CD14-positive monocyte (primary cell): ENCODE data around the gene PDZD7. TPM values are rescaled to one million over a fixed set of nuclear protein-coding genes. Genes with fewer than 3 reads are reported as not detected.
A peak's percentile ranks its signal among the peaks of the same experiment; 100 is the strongest.

ENCODE experiments used
- DNase-seq, 3 donors: peaks; one replicate each; pipeline ENCODE4 v3.0.0-alpha.2; 2011 to 2022
- H2AFZ ChIP-seq: 2 replicates; pipeline ENCODE4 v1.6.0; 2012; ENCODE audit warnings: mild to moderate bottlenecking, low read depth, low read length, inconsistent platforms; ENCODE audit not compliant: insufficient read depth, poor library complexity, severe bottlenecking
- H3K27ac ChIP-seq, 2 donors: 1 replicate in 1 of 2; 2 replicates in 1 of 2; pipeline ENCODE4 v1.5.1; 2012 to 2013; ENCODE audit warnings: low read length in 2 of 2, control low read depth in 1 of 2, inconsistent platforms in 1 of 2, low read depth in 1 of 2, mild to moderate bottlenecking in 1 of 2
- H3K27me3 ChIP-seq, 2 donors: one replicate each; pipeline versions ENCODE4 v1.6.0 to v1.6.1; 2011 to 2013; ENCODE audit warnings: low read length in 2 of 2; ENCODE audit not compliant: control insufficient read depth in 2 of 2, insufficient read depth in 2 of 2
- H3K36me3 ChIP-seq, 2 donors: replicated peaks in 1 of 2; 1 replicate in 1 of 2; 2 replicates in 1 of 2; pipeline versions ENCODE4 v1.5.1 to v1.6.1; 2012 to 2013; ENCODE audit warnings: low read length in 2 of 2, control low read depth in 1 of 2, inconsistent platforms in 1 of 2, mild to moderate bottlenecking in 1 of 2; ENCODE audit not compliant: insufficient read depth in 2 of 2, control insufficient read depth in 1 of 2
- H3K4me1 ChIP-seq, 2 donors: 1 replicate in 1 of 2; 2 replicates in 1 of 2; pipeline versions ENCODE4 v1.5.1 to v1.6.1; 2012 to 2013; ENCODE audit warnings: low read length in 2 of 2, control low read depth in 1 of 2, inconsistent platforms in 1 of 2, mild to moderate bottlenecking in 1 of 2, moderate library complexity in 1 of 2; ENCODE audit not compliant: insufficient read depth in 2 of 2, control insufficient read depth in 1 of 2
- H3K4me2 ChIP-seq: replicated peaks from 2 replicates; pipeline ENCODE3; 2012; ENCODE audit warnings: low read length, moderate library complexity, mild to moderate bottlenecking; ENCODE audit not compliant: poor library complexity, severe bottlenecking; ENCODE audit errors: extremely low read depth
- H3K4me3 ChIP-seq, 3 experiments: fragments of 200-600 bp in 1 of 3; sonication (generic) in 1 of 3; replicated peaks in 1 of 3; 1 replicate in 2 of 3; 2 replicates in 1 of 3; pipeline ENCODE4 v1.5.1; 2011 to 2013; ENCODE audit warnings: low read length in 3 of 3, mild to moderate bottlenecking in 3 of 3, control low read depth in 2 of 3, low read depth in 2 of 3, inconsistent platforms in 1 of 3, moderate library complexity in 1 of 3
- H3K79me2 ChIP-seq: 2 replicates; pipeline ENCODE4 v1.6.0; 2012; ENCODE audit warnings: mild to moderate bottlenecking, control low read depth, inconsistent platforms, low read length, moderate library complexity; ENCODE audit not compliant: insufficient read depth
- H3K9ac ChIP-seq: 2 replicates; pipeline ENCODE4 v1.6.0; 2017; ENCODE audit warnings: low read length, mild to moderate bottlenecking; ENCODE audit not compliant: insufficient read depth, poor library complexity, severe bottlenecking
- H3K9me3 ChIP-seq, 2 donors: replicated peaks in 1 of 2; 1 replicate in 1 of 2; 2 replicates in 1 of 2; pipeline versions ENCODE4 v1.5.1 to v1.6.1; 2012 to 2013; ENCODE audit warnings: low read length in 2 of 2, control low read depth in 1 of 2; ENCODE audit not compliant: control insufficient read depth in 1 of 2, insufficient read depth in 1 of 2
- H4K20me1 ChIP-seq: 2 replicates; pipeline ENCODE4 v1.6.0; 2012; ENCODE audit warnings: mild to moderate bottlenecking, low read length, control low read depth, moderate library complexity; ENCODE audit not compliant: insufficient read depth
- H3K27ac Mint-ChIP-seq, 7 donors: one replicate each; pipeline ENCODE4 v1.8.0; 2020; ENCODE audit warnings: mild to moderate bottlenecking in 7 of 7, mixed read lengths in 7 of 7, moderate library complexity in 6 of 7, inconsistent platforms in 2 of 7
- H3K27me3 Mint-ChIP-seq, 3 donors: one replicate each; pipeline ENCODE4 v1.8.0; 2021 to 2022; ENCODE audit warnings: low read depth in 3 of 3, mild to moderate bottlenecking in 3 of 3, mixed read lengths in 3 of 3, moderate library complexity in 3 of 3, inconsistent platforms in 1 of 3
- H3K36me3 Mint-ChIP-seq, 2 donors: one replicate each; pipeline ENCODE4 v1.8.0; 2020; ENCODE audit warnings: mixed read lengths in 2 of 2, inconsistent platforms in 1 of 2, mild to moderate bottlenecking in 1 of 2
- H3K4me1 Mint-ChIP-seq: one replicate; pipeline ENCODE4 v1.8.0; 2020; ENCODE audit warnings: mild to moderate bottlenecking, mixed read lengths
- H3K4me3 Mint-ChIP-seq, 2 donors: one replicate each; pipeline ENCODE4 v1.8.0; 2020; ENCODE audit warnings: mild to moderate bottlenecking in 2 of 2, mixed read lengths in 2 of 2, moderate library complexity in 1 of 2
- H3K9me3 Mint-ChIP-seq, 7 donors: one replicate each; pipeline ENCODE4 v1.8.0; 2020 to 2022; ENCODE audit warnings: mixed read lengths in 7 of 7, mild to moderate bottlenecking in 6 of 7, moderate library complexity in 6 of 7, inconsistent platforms in 2 of 7
- WGBS: methylation state at CpG from one replicate; pipeline ENCODE4 v1.1.5; 2013; ENCODE audit warnings: missing lambda C conversion rate; ENCODE audit not compliant: insufficient coverage; 5-methylcytosine and 5-hydroxymethylcytosine counted together
- intact Hi-C, 2 donors: fragments of 100-400 bp; cut with micrococcal nuclease; formaldehyde crosslinking; loops; one replicate each; pipeline versions ENCODE4 v1.15.0 to v1.15.1; 2023
- polyA plus RNA-seq, 3 donors: library from polyadenylated mRNA; depleted of rRNA in 1 of 3; unstranded in 2 of 3; stranded (reverse) in 1 of 3; fragments of 300-500 nt in 2 of 3; fragments of >200 nt in 1 of 3; fragmentation: Illumina TruSeq in 2 of 3; gene quantifications; 1 replicate in 2 of 3; 2 replicates in 1 of 3; pipeline ENCODE4 v1.2.3, GENCODE V29; 2012 to 2021
- TF ChIP-seq, protein P1 (sequence below): fragments of 200-600 bp; IDR thresholded peaks from one replicate; pipeline ENCODE4 v1.8.0; 2022; ENCODE audit warnings: antibody characterized with exemption, mild to moderate bottlenecking

PDZD7 gene
- polyA plus RNA-seq, 3 donors, result 0.73 TPM; not detected in 2

DNA sequence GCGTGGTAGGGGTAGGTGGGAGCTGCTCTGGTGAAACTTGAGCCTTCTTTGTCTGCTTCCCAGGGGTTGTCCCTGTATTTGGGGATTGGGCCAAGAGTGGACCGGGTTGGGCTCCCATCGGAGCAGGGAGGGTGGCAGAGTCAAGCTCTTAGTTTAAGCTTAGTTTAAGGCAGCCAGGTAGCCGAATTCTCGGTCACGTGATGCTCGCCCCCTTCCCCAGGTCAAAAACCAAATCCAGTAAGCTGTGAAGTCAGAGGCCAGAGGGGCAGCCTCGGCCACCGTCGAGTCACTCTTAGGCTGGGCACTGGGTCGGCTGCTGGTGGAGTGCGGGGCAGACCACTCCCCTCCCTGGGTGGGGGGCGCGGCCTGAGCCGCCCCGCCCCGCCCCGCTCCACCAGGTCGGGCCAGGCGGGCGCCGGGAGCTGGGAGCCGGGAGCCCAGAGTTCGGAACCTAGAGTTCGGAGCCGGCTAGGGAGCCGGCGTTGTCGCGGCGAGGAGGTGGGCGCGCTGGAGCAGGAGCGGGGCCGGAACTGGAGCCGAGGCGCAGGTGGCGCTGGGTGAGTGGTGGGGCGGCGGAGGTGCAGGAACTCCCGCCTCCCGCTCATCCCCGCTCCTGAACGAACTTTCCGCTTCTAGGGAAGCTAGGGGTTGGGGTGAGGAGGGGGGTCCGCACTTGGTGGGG lies 34.1 kb downstream of the PDZD7 start:
- Mint-ChIP-seq H3K27ac (peak overlapping the region; percentile 15 to 83 (median 64)), H3K4me1 (peaks cover 39% of the 10 kb centered on the region), H3K27me3 (peaks cover 0 to 5% (median 4%) of the 10 kb centered on the region in 3 donors), H3K9me3 (no peaks in the 10 kb centered on the region), H3K36me3 (peaks cover 14 to 17% of the 10 kb centered on the region in 2 donors), H3K4me3 (peak overlapping the region; percentile 95 to 98)
- H3K4me1 ChIP-seq, result peaks cover 35 to 52% of the 10 kb centered on the region in 2 donors
- DNase-seq, result no peak
- WGBS, result 3% methylated on average over 43 of the region's 46 CpGs
- peak overlapping the region; percentile 94 for H2AFZ ChIP-seq
- H3K27me3 ChIP-seq, result no peaks in the 10 kb centered on the region
- intact Hi-C loops, result no loop called here
- peak overlapping the region; percentile 74 to 92 (median 88) for H3K4me3 ChIP-seq
- H3K27ac ChIP-seq, result peak overlapping the region in 1 of 2 donors; percentile 48
- H3K9ac ChIP-seq, result peak overlapping the region; percentile 86
- peak overlapping the region; percentile 85 for H3K4me2 ChIP-seq
- H3K9me3 ChIP-seq, result no peaks in the 10 kb centered on the region
- TF ChIP-seq, protein P1, sequence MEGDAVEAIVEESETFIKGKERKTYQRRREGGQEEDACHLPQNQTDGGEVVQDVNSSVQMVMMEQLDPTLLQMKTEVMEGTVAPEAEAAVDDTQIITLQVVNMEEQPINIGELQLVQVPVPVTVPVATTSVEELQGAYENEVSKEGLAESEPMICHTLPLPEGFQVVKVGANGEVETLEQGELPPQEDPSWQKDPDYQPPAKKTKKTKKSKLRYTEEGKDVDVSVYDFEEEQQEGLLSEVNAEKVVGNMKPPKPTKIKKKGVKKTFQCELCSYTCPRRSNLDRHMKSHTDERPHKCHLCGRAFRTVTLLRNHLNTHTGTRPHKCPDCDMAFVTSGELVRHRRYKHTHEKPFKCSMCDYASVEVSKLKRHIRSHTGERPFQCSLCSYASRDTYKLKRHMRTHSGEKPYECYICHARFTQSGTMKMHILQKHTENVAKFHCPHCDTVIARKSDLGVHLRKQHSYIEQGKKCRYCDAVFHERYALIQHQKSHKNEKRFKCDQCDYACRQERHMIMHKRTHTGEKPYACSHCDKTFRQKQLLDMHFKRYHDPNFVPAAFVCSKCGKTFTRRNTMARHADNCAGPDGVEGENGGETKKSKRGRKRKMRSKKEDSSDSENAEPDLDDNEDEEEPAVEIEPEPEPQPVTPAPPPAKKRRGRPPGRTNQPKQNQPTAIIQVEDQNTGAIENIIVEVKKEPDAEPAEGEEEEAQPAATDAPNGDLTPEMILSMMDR, result no peak
- peaks cover 3 to 9% of the 10 kb centered on the region in 2 donors for H3K36me3 ChIP-seq
- peaks cover 5% of the 10 kb centered on the region for H3K79me2 ChIP-seq
- no peaks in the 10 kb centered on the region for H4K20me1 ChIP-seq

DNA sequence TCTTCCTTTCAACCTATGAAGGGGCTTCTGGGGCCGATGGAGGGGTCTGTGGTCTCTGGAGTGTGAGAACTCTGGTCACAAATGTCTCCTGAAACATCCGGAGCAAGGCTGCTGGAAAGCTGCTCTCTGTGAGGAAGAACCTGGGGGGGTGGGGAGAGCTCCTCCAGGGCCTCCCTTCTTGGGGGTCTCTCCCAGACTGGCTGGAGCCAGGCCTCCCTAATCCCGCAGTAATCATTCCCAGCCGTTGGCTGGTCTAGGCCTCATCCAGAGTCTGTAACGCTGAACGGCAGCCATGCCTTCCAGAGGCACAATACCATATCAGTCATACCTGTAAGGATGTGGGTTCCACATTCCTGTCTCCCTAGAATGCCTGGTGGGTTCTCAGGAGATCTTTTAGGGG lies 35.7 kb downstream of the PDZD7 start:
- TF ChIP-seq, protein P1, result no peak
- H3K9me3 ChIP-seq, result no peaks in the 10 kb centered on the region
- peaks cover 25% of the 10 kb centered on the region for H3K4me1 Mint-ChIP-seq
- no peak overlapping the region for H3K4me2 ChIP-seq
- H3K9me3 Mint-ChIP-seq, result no peaks in the 10 kb centered on the region
- H3K9ac ChIP-seq, result no peak overlapping the region
- H3K27ac ChIP-seq, result no peak overlapping the region
- H2AFZ ChIP-seq, result no peak overlapping the region
- DNase-seq, result no peak
- 95% methylated on average over 3 of the region's 6 CpGs for WGBS
- peaks cover 25 to 38% of the 10 kb centered on the region in 2 donors for H3K4me1 ChIP-seq
- peaks cover 25 to 31% of the 10 kb centered on the region in 2 donors for H3K36me3 Mint-ChIP-seq
- no peaks in the 10 kb centered on the region for H3K27me3 ChIP-seq
- no peak overlapping the region for H3K4me3 ChIP-seq
- H4K20me1 ChIP-seq, result no peaks in the 10 kb centered on the region
- H3K4me3 Mint-ChIP-seq, result no peak overlapping the region
- H3K27me3 Mint-ChIP-seq, result peaks cover 2 to 3% (median 3%) of the 10 kb centered on the region in 3 donors
- no peak overlapping the region for H3K27ac Mint-ChIP-seq
- H3K79me2 ChIP-seq, result no peaks in the 10 kb centered on the region
- intact Hi-C loops, result no loop called here
- H3K36me3 ChIP-seq, result peaks cover 14 to 23% of the 10 kb centered on the region in 2 donors
